ENCODE measurements around the gene FARS2. TPM values are rescaled to one million over a fixed set of nuclear protein-coding genes. Genes with fewer than 3 reads are reported as not detected.

Gene FARS2
- total RNA-seq, 1 experiment from 2014 or later, result 15.0 TPM

GRCh38 chr6:5744497-5744896 lies 483.2 kb downstream of the FARS2 start (continued):
- no peak for TF ChIP-seq ZNF232 (CRISPR knock-in tag; IDR thresholded peaks at IDR 0.05)
- no peak for TF ChIP-seq ZMAT4 (CRISPR knock-in tag; IDR thresholded peaks at IDR 0.05)

- DNase-seq (ENCODE audit: low spot score) (no peak), ATAC-seq (no peak)
- POLR2A ChIA-PET, result no interaction called here
- H3K4me1 Mint-ChIP-seq, result peaks cover 21% of the 10 kb centered on the region
- no peak overlapping the region for H3K27ac Mint-ChIP-seq
- H3K4me3 Mint-ChIP-seq, result no peak overlapping the region
- no peaks in the 10 kb centered on the region for H3K9me3 Mint-ChIP-seq
- CTCF ChIA-PET, result no interaction called here
- no peaks in the 10 kb centered on the region for H3K36me3 Mint-ChIP-seq
- no peak for TF ChIP-seq ZNF425 (CRISPR knock-in tag; conservative IDR thresholded peaks at IDR 0.05)
- no peak for TF ChIP-seq ZNF671 (CRISPR knock-in tag; IDR thresholded peaks at IDR 0.05)
- TF ChIP-seq ZNF416 (CRISPR knock-in tag; IDR thresholded peaks at IDR 0.05), result no peak
- TF ChIP-seq TP53 (CRISPR knock-in tag; IDR thresholded peaks at IDR 0.05), result no peak
- no peak for TF ChIP-seq IRF2 (CRISPR knock-in tag; IDR thresholded peaks at IDR 0.05; ENCODE audit: borderline replicate concordance, low read depth)
- TF ChIP-seq ETV6 (CRISPR knock-in tag; IDR thresholded peaks at IDR 0.05), result no peak
- no peak for TF ChIP-seq NFATC4 (CRISPR knock-in tag; IDR thresholded peaks at IDR 0.05)
- no peak for TF ChIP-seq USF1 (CRISPR knock-in tag; IDR thresholded peaks at IDR 0.05)
- TF ChIP-seq FOXK1 (CRISPR knock-in tag; IDR thresholded peaks at IDR 0.05), result no peak
- no peak for TF ChIP-seq ZMAT4 (CRISPR knock-in tag; IDR thresholded peaks at IDR 0.05)
- no peak for TF ChIP-seq HMGXB4 (CRISPR knock-in tag; IDR thresholded peaks at IDR 0.05)
- TF ChIP-seq NFE2L1 (CRISPR knock-in tag; IDR thresholded peaks at IDR 0.05), result no peak
- no peak for TF ChIP-seq GTF2I (CRISPR knock-in tag; conservative IDR thresholded peaks at IDR 0.05)
- no peak for TF ChIP-seq JAZF1 (CRISPR knock-in tag; IDR thresholded peaks at IDR 0.05)
- no peak for TF ChIP-seq ZSCAN18 (CRISPR knock-in tag; IDR thresholded peaks at IDR 0.05)
- no peaks in the 10 kb centered on the region for H3K27me3 Mint-ChIP-seq (ENCODE audit: low read depth)
These were observed 483.8 kb downstream of the FARS2 start for GRCh38 chr6:5745081-5745480.

GRCh38 chr6:5746053-5746758 lies 484.9 kb downstream of the FARS2 start:
- ChIA-PET CTCF (interaction anchor here (1.0 to 2.3 kb wide), 6 partner anchors 17 to 801 kb away, joined by 3 to 8 read pairs (median 4); no protein-coding TSS in a partner anchor), POLR2A (no interaction called here)
- H3K27me3 Mint-ChIP-seq (ENCODE audit: low read depth), result no peaks in the 10 kb centered on the region
- peak; percentile 92 for ATAC-seq
- no peak overlapping the region for H3K4me3 Mint-ChIP-seq
- peak; percentile 66 for DNase-seq (ENCODE audit: low spot score)
- H3K36me3 Mint-ChIP-seq, result no peaks in the 10 kb centered on the region
- no peaks in the 10 kb centered on the region for H3K9me3 Mint-ChIP-seq
- no peak overlapping the region for H3K27ac Mint-ChIP-seq
- H3K4me1 Mint-ChIP-seq, result peaks cover 24% of the 10 kb centered on the region
- TF ChIP-seq FOXK1 (CRISPR knock-in tag; IDR thresholded peaks at IDR 0.05) (no peak), FOXP1 (CRISPR knock-in tag; IDR thresholded peaks at IDR 0.05; ENCODE audit: borderline replicate concordance) (no peak), AR (CRISPR knock-in tag; IDR thresholded peaks at IDR 0.05) (no peak), ZNF232 (CRISPR knock-in tag; IDR thresholded peaks at IDR 0.05) (no peak), ZNF416 (CRISPR knock-in tag; IDR thresholded peaks at IDR 0.05) (no peak), GABPB1 (CRISPR knock-in tag; IDR thresholded peaks at IDR 0.05) (no peak), USF1 (CRISPR knock-in tag; IDR thresholded peaks at IDR 0.05) (no peak), NR2C2 (CRISPR knock-in tag; IDR thresholded peaks at IDR 0.05) (no peak), HMGA2 (CRISPR knock-in tag; IDR thresholded peaks at IDR 0.05) (no peak)

Data from WTC11 (cell line).